Measurements from ENCODE around the gene ABTB2. TPM values are rescaled to one million over a fixed set of nuclear protein-coding genes. Genes with fewer than 3 reads are reported as not detected.

The ABTB2 gene
- polyA plus RNA-seq, 1 of the 3 experiments (the other 2 are of a cell fraction): 7.8 TPM

DNA sequence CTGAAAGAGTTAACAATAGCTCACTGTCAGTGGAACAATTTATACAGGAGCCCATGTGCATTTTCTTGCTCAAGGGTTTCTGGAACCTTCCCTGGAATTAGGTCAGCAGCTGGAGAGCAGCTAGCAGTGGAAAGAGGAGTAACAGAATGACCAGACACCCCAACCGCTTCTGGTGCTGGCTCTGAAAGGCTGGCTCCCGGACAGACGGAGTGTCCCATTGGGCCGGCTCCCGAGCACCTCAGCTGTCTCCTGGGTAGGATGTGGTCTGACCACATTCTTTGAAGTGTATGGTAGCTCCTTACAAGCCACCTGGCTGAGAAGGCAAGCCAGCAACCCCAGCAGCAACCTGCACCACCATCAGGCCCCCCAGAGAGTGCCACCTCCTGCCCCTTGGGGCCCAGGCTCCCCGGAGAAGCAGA lies 44.7 kb downstream of the ABTB2 start:
- no peak overlapping the region; a peak in 1 of 4 replicates for H3K27ac ChIP-seq (ENCODE audit: low read depth in 2 of 2, low read length in 1 of 2)
- H3K4me2 ChIP-seq: no peak overlapping the region
- CTCF ChIA-PET: interaction anchor here (1.2 to 1.9 kb wide), 2 partner anchors 13 to 138 kb away, joined by 4 to 5 read pairs; no protein-coding TSS in a partner anchor
- H3K27me3 ChIP-seq (ENCODE audit: insufficient read depth): no peaks in the 10 kb centered on the region
- TF ChIP-seq, protein P1, sequence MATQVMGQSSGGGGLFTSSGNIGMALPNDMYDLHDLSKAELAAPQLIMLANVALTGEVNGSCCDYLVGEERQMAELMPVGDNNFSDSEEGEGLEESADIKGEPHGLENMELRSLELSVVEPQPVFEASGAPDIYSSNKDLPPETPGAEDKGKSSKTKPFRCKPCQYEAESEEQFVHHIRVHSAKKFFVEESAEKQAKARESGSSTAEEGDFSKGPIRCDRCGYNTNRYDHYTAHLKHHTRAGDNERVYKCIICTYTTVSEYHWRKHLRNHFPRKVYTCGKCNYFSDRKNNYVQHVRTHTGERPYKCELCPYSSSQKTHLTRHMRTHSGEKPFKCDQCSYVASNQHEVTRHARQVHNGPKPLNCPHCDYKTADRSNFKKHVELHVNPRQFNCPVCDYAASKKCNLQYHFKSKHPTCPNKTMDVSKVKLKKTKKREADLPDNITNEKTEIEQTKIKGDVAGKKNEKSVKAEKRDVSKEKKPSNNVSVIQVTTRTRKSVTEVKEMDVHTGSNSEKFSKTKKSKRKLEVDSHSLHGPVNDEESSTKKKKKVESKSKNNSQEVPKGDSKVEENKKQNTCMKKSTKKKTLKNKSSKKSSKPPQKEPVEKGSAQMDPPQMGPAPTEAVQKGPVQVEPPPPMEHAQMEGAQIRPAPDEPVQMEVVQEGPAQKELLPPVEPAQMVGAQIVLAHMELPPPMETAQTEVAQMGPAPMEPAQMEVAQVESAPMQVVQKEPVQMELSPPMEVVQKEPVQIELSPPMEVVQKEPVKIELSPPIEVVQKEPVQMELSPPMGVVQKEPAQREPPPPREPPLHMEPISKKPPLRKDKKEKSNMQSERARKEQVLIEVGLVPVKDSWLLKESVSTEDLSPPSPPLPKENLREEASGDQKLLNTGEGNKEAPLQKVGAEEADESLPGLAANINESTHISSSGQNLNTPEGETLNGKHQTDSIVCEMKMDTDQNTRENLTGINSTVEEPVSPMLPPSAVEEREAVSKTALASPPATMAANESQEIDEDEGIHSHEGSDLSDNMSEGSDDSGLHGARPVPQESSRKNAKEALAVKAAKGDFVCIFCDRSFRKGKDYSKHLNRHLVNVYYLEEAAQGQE (IDR thresholded peaks at IDR 0.05; ENCODE audit: low read depth, low read length): peak; percentile 72
- TF ChIP-seq ELF1 (IDR thresholded peaks at IDR 0.05): no peak
- H3K79me2 ChIP-seq (ENCODE audit: insufficient read depth): no peaks in the 10 kb centered on the region
- no peaks in the 10 kb centered on the region for H3K9me2 ChIP-seq
- POLR2A ChIA-PET: no interaction called here
- H2AFZ ChIP-seq (ENCODE audit: low read depth): no peak overlapping the region
- H3F3A ChIP-seq (replicated peaks; ENCODE audit: insufficient read depth): no peaks in the 10 kb centered on the region
- no peaks in the 10 kb centered on the region for H3K36me3 ChIP-seq (replicated peaks in 1 of 2; ENCODE audit: control insufficient read depth in 1 of 2, insufficient read depth in 2 of 2, low read length in 1 of 2)
- H3K9ac ChIP-seq: no peak overlapping the region
- H4K20me1 ChIP-seq (ENCODE audit: insufficient read depth): no peaks in the 10 kb centered on the region
- H3K4me1 ChIP-seq (ENCODE audit: control insufficient read depth in 1 of 2, insufficient read depth in 2 of 2, low read depth in 1 of 2, low read length in 1 of 2): peaks cover 14 to 43% of the 10 kb centered on the region in 2 experiments; a peak in 3 of 4 replicates
- H3K9me3 ChIP-seq: no peaks in the 10 kb centered on the region
- no peak for DNase-seq
- H3K4me3 ChIP-seq (ENCODE audit: low read depth in 2 of 2, low read length in 1 of 2): no peak overlapping the region
- WGBS (ENCODE audit: low lambda C conversion rate): 100% methylated on average over 2 of the region's 6 CpGs

DNA sequence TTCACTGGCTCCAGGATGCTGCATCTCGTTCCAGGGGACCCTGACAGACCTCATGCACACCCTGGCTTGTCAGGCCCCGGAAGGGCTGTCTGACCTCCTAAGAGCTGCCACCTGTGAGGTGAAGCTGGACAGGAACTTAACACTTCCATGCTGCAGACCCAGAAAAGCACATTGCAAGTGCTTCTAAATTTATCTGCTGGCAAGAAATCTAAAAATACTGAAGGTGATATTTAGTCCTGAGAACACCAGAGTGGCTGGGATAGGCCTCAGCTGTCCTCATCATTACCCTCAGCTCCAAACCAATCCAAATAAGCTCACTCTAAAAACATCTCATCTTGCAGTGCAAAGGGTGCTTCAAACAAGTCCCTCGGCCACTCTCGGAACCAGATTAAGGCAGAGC lies 46.7 kb downstream of the ABTB2 start:
- peaks cover 14 to 31% of the 10 kb centered on the region in 2 experiments; a peak in 3 of 4 replicates for H3K4me1 ChIP-seq (ENCODE audit: control insufficient read depth in 1 of 2, insufficient read depth in 2 of 2, low read depth in 1 of 2, low read length in 1 of 2)
- POLR2A ChIA-PET: no interaction called here
- no peak overlapping the region for H3K27ac ChIP-seq (ENCODE audit: low read depth in 2 of 2, low read length in 1 of 2)
- H3F3A ChIP-seq (replicated peaks; ENCODE audit: insufficient read depth): no peaks in the 10 kb centered on the region
- no peak for DNase-seq
- no peak overlapping the region for H3K4me2 ChIP-seq
- WGBS (ENCODE audit: low lambda C conversion rate): 87% methylated on average over 3 of the region's 4 CpGs
- H3K9me2 ChIP-seq: no peaks in the 10 kb centered on the region
- no peaks in the 10 kb centered on the region for H3K36me3 ChIP-seq (replicated peaks in 1 of 2; ENCODE audit: control insufficient read depth in 1 of 2, insufficient read depth in 2 of 2, low read length in 1 of 2)
- H3K4me3 ChIP-seq (ENCODE audit: low read depth in 2 of 2, low read length in 1 of 2): no peak overlapping the region
- H2AFZ ChIP-seq (ENCODE audit: low read depth): no peak overlapping the region
- no peaks in the 10 kb centered on the region for H3K9me3 ChIP-seq
- H3K79me2 ChIP-seq (ENCODE audit: insufficient read depth): no peaks in the 10 kb centered on the region
- no peaks in the 10 kb centered on the region for H4K20me1 ChIP-seq (ENCODE audit: insufficient read depth)
- H3K9ac ChIP-seq: no peak overlapping the region
- CTCF ChIA-PET: interaction anchor here (0.5 to 3.0 kb wide), 3 partner anchors 18 to 137 kb away, joined by 3 to 9 read pairs (median 3); no protein-coding TSS in a partner anchor
- no peaks in the 10 kb centered on the region for H3K27me3 ChIP-seq (ENCODE audit: insufficient read depth)
- TF ChIP-seq TAF1 (IDR thresholded peaks at IDR 0.05; ENCODE audit: borderline replicate concordance, low read depth, low read length) (no peak), RCOR1 (IDR thresholded peaks at IDR 0.05; ENCODE audit: low read length) (no peak), NRF1 (IDR thresholded peaks at IDR 0.05; ENCODE audit: low read depth, low read length) (no peak), EP300 (IDR thresholded peaks at IDR 0.05; ENCODE audit: borderline replicate concordance in 1 of 2, low read depth in 1 of 2, low read length in 1 of 2) (no peak), ELF1 (IDR thresholded peaks at IDR 0.05) (no peak), EZH2phosphoT487 (IDR thresholded peaks at IDR 0.05; ENCODE audit: borderline replicate concordance, low read depth) (no peak), YY1 (IDR thresholded peaks at IDR 0.05; ENCODE audit: low read depth) (no peak), RXRA (IDR thresholded peaks at IDR 0.05; ENCODE audit: borderline replicate concordance, low read depth) (no peak), GABPA (IDR thresholded peaks at IDR 0.05; ENCODE audit: low read depth) (no peak)
- TF ChIP-seq, protein P2, sequence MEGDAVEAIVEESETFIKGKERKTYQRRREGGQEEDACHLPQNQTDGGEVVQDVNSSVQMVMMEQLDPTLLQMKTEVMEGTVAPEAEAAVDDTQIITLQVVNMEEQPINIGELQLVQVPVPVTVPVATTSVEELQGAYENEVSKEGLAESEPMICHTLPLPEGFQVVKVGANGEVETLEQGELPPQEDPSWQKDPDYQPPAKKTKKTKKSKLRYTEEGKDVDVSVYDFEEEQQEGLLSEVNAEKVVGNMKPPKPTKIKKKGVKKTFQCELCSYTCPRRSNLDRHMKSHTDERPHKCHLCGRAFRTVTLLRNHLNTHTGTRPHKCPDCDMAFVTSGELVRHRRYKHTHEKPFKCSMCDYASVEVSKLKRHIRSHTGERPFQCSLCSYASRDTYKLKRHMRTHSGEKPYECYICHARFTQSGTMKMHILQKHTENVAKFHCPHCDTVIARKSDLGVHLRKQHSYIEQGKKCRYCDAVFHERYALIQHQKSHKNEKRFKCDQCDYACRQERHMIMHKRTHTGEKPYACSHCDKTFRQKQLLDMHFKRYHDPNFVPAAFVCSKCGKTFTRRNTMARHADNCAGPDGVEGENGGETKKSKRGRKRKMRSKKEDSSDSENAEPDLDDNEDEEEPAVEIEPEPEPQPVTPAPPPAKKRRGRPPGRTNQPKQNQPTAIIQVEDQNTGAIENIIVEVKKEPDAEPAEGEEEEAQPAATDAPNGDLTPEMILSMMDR (IDR thresholded peaks at IDR 0.05): no peak
- TF ChIP-seq, protein P3, sequence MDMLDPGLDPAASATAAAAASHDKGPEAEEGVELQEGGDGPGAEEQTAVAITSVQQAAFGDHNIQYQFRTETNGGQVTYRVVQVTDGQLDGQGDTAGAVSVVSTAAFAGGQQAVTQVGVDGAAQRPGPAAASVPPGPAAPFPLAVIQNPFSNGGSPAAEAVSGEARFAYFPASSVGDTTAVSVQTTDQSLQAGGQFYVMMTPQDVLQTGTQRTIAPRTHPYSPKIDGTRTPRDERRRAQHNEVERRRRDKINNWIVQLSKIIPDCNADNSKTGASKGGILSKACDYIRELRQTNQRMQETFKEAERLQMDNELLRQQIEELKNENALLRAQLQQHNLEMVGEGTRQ (IDR thresholded peaks at IDR 0.05; ENCODE audit: borderline replicate concordance, low read depth, low read length): no peak
- TF ChIP-seq, protein P1 (IDR thresholded peaks at IDR 0.05; ENCODE audit: low read depth, low read length): no peak
- TF ChIP-seq, protein P4, sequence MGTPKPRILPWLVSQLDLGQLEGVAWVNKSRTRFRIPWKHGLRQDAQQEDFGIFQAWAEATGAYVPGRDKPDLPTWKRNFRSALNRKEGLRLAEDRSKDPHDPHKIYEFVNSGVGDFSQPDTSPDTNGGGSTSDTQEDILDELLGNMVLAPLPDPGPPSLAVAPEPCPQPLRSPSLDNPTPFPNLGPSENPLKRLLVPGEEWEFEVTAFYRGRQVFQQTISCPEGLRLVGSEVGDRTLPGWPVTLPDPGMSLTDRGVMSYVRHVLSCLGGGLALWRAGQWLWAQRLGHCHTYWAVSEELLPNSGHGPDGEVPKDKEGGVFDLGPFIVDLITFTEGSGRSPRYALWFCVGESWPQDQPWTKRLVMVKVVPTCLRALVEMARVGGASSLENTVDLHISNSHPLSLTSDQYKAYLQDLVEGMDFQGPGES (IDR thresholded peaks at IDR 0.05; ENCODE audit: low read depth, low read length): no peak

Measured in SK-N-SH (cell line).